ENCODE data around the gene RAB7A. TPM values are rescaled to one million over a fixed set of nuclear protein-coding genes. Genes with fewer than 3 reads are reported as not detected.

The RAB7A gene
- total and polyA plus RNA-seq, 2 of the 8 experiments (the other 6 are each of a cell fraction or from before 2014, with no cell fraction given), result 179 to 195 TPM

DNA sequence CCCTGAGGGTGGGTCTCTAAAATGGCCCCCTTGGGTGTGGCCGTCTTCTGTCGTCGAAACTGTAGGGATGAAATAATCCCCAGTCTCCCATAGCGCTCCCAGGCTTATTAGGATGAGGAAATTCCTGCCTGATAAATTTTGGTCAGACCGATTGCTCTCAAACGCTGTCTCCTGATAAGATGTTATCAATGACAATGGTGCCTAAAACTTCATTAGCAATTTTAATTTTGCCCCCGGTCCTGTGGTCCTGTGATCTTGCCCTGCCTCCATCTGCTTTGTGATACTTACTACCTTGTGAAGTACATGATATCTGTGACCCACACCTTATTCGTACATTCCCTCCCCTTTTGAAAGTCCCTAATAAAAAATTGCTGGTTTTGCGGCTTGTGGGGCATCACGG, 5.1 kb upstream of the RAB7A start:
- ChIA-PET POLR2A (ENCODE audit: partially characterized antibody) (interaction anchor here (1.2 kb wide), 1 partner anchor 14 kb away, joined by 3 read pairs; no protein-coding TSS in a partner anchor), CTCF (ENCODE audit: partially characterized antibody) (no interaction called here)
- Histone ChIP-seq H3K9me3 (ENCODE audit: insufficient read depth in 2 of 2, low read depth in 1 of 2, low read length in 1 of 2) (no peaks in the 10 kb centered on the region), H3K9ac (replicated peaks in 1 of 4; ENCODE audit: extremely low read depth in 1 of 4, low read depth in 3 of 4, low read length in 3 of 4) (no peak overlapping the region), H3K4ac (replicated peaks; ENCODE audit: insufficient read length, low read depth, low read length) (no peak overlapping the region), H3K4me3 (ENCODE audit: extremely low read depth in 1 of 4, insufficient read depth in 2 of 4, low read depth in 3 of 4, low read length in 4 of 4) (peak overlapping the region in 2 of 4 experiments; percentile 1 to 34; a peak in 2 of 8 replicates), H3K27me3 (replicated peaks in 1 of 4; ENCODE audit: control insufficient read depth in 3 of 4, extremely low read depth in 1 of 4, insufficient read depth in 3 of 4, low read length in 3 of 4) (no peaks in the 10 kb centered on the region; a peak in 1 of 7 replicates), H2BK120ac (replicated peaks; ENCODE audit: low read depth, low read length) (no peak overlapping the region), H3K4me2 (ENCODE audit: insufficient read depth in 1 of 2, low read depth in 2 of 2, low read length in 2 of 2) (peak overlapping the region; percentile 43 to 62), H2BK5ac (ENCODE audit: low read depth, low read length) (no peak overlapping the region), H3K27ac (ENCODE audit: low read depth, low read length) (no peak overlapping the region), H3K36me3 (ENCODE audit: control insufficient read depth in 2 of 4, insufficient read depth in 4 of 4, low read length in 3 of 4) (no peaks in the 10 kb centered on the region), H2AK5ac (ENCODE audit: low read depth, low read length) (no peak overlapping the region), H2AFZ (ENCODE audit: low read length) (no peak overlapping the region), H4K91ac (replicated peaks; ENCODE audit: insufficient read length, low read length) (no peak overlapping the region), H4K5ac (ENCODE audit: insufficient read length, low read depth, low read length) (no peak overlapping the region), H4K8ac (ENCODE audit: extremely low read depth, insufficient read depth, low read length) (no peak overlapping the region), H2BK12ac (ENCODE audit: low read depth, low read length) (no peak overlapping the region), H3K56ac (replicated peaks; ENCODE audit: insufficient read length, low read depth, low read length) (no peak overlapping the region), H2BK20ac (ENCODE audit: low read length) (no peak overlapping the region), H2BK15ac (ENCODE audit: low read length) (no peak overlapping the region), H3K23me2 (ENCODE audit: low read depth, low read length) (no peaks in the 10 kb centered on the region; the same call in 1 of the 2 replicates), H3K23ac (ENCODE audit: insufficient read length) (no peak overlapping the region), H3K14ac (ENCODE audit: insufficient read length) (no peak overlapping the region), H3K79me2 (ENCODE audit: control insufficient read depth in 1 of 2, insufficient read depth in 2 of 2, low read length in 2 of 2) (peaks cover 0 to 4% of the 10 kb centered on the region in 2 experiments; a peak in 1 of 4 replicates), H4K20me1 (replicated peaks in 1 of 2; ENCODE audit: control insufficient read depth in 1 of 2, insufficient read depth in 2 of 2, low read length in 2 of 2) (no peaks in the 10 kb centered on the region), H3K4me1 (replicated peaks in 1 of 4; ENCODE audit: control insufficient read depth in 3 of 4, insufficient read depth in 4 of 4, low read length in 3 of 4) (peaks cover 6 to 31% (median 15%) of the 10 kb centered on the region in 4 experiments), H3K79me1 (ENCODE audit: low read depth, low read length) (no peaks in the 10 kb centered on the region), H3K18ac (ENCODE audit: extremely low read depth, low read length) (peak overlapping the region; percentile 24; the same call in 1 of the 2 replicates)
- FAIRE-seq (no peak), DNase-seq (ENCODE audit: low read depth in 1 of 2, low spot score in 2 of 2) (no peak)
- 21% methylated on average over 10 of the region's 10 CpGs; no CpG with 5 or more reads in 1 of the 2 experiments for WGBS, 2 experiments (ENCODE audit: extremely low coverage in 1 of 2, insufficient coverage in 1 of 2, insufficient read length in 1 of 2, insufficient replicate concordance in 2 of 2, low coverage in 1 of 2, low lambda C conversion rate in 2 of 2, missing lambda C conversion rate in 1 of 2)
- TF ChIP-seq TEAD4 (IDR thresholded peaks at IDR 0.05; ENCODE audit: low read depth, low read length) (0 out of 2 replicates have a peak, but pooled peaks have one; percentile 4), HDAC2 (IDR thresholded peaks at IDR 0.05; ENCODE audit: borderline replicate concordance in 1 of 2, low read depth in 2 of 2, low read length in 2 of 2) (no peak), JUN (IDR thresholded peaks at IDR 0.05; ENCODE audit: low read depth, low read length) (no peak), BACH1 (IDR thresholded peaks at IDR 0.05; ENCODE audit: low read length) (no peak), POU5F1 (IDR thresholded peaks at IDR 0.05; ENCODE audit: low read depth, low read length) (no peak), SP2 (IDR thresholded peaks at IDR 0.05; ENCODE audit: low read length) (no peak), GABPA (IDR thresholded peaks at IDR 0.05; ENCODE audit: borderline replicate concordance, insufficient read depth, low read length) (no peak), SAP30 (IDR thresholded peaks at IDR 0.05; ENCODE audit: insufficient read depth, insufficient replicate concordance, low read length) (no peak)

All from H1 (cell line).